GM23248 (cell line): ENCODE results near the gene SRP9.

Source experiments
- EZH2 ChIP-seq: fragments of 200-600 bp; sonication (generic); IDR thresholded peaks from 2 replicates; pipeline ENCODE4 v1.6.1; 2018; ENCODE audit warnings: antibody characterized with exemption, mild to moderate bottlenecking; ENCODE audit not compliant: insufficient read depth, poor library complexity, severe bottlenecking
- EZH2phosphoT487 ChIP-seq: fragments of 200-600 bp; sonication (generic); IDR thresholded peaks from 2 replicates; pipeline ENCODE4 v1.6.1; 2018; ENCODE audit warnings: antibody characterized with exemption, moderate library complexity, mild to moderate bottlenecking, low read depth; ENCODE audit not compliant: insufficient read depth

- TF ChIP-seq EZH2 (no peak), EZH2phosphoT487 (no peak)
These were observed 38.0 kb upstream of the SRP9 start for GRCh38 chr1:225739542-225740107.
